ENCODE measurements around the gene FLYWCH2.

GRCh38 chr16:2881783-2882649, 999 bp upstream of the FLYWCH2 start:
- TF ChIP-seq CTCF (IDR thresholded peaks at IDR 0.05; ENCODE audit: control extremely low read depth in 1 of 3, insufficient read depth in 1 of 3, low read depth in 1 of 3, low read length in 3 of 3): no peak
- no peak for TF ChIP-seq HDAC6 (IDR thresholded peaks at IDR 0.05; ENCODE audit: low read depth, low read length)
- no peak for TF ChIP-seq CREB1 (IDR thresholded peaks at IDR 0.05)
